Measurements from ENCODE around the gene MYCT1.

DNA sequence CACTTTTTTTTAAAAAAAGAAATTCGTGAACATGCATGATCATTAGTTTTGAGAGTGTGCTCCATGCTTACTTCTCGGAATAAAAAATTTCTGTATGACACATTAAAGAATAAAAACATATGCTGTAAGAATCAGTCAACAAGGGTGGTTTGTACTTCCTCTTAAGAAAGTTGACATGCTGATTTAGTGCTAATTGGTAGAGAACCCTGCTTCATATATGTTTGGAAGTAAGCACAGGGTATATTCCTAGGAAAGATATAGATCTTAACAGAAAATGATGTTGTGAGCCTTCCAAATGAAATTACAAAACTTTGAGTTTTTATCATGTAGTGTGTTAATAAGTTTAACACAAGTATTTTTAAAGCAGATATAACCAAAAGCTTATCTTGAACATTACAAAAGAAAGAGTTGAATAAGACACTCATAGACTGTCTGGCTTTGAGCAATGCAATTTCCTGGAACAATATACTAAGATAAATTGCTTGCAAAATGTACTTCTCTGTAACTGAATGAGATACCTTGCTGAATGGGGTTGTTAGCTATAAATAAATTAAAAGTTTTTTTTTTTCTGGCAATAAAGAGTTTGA, 39.1 kb downstream of the MYCT1 start:
- no peak for TF ChIP-seq EZH2 (IDR thresholded peaks at IDR 0.05; ENCODE audit: borderline replicate concordance, insufficient read depth, low read depth, low read length, poor library complexity, severe bottlenecking)
- TF ChIP-seq CTCF (IDR thresholded peaks at IDR 0.05) = no peak
